ENCODE measurements around the gene PADI3. TPM values are rescaled to one million over a fixed set of nuclear protein-coding genes. Genes with fewer than 3 reads are reported as not detected.

The PADI3 gene
- total RNA-seq, 1 experiment from 2014 or later = 0.61 TPM

- H3K36me3 Mint-ChIP-seq = no peaks in the 10 kb centered on the region
- no peaks in the 10 kb centered on the region for H3K9me3 Mint-ChIP-seq
- POLR2A ChIA-PET = interaction anchor here (0.7 kb wide), 1 partner anchor 9 kb away, joined by 3 read pairs; no protein-coding TSS in a partner anchor
- CTCF ChIA-PET = interaction anchor here (2.0 kb wide), 1 partner anchor 30 kb away, joined by 5 read pairs; no protein-coding TSS in a partner anchor
- H3K27ac Mint-ChIP-seq = no peak overlapping the region
- ATAC-seq = no peak
- peaks cover 2% of the 10 kb centered on the region; the same call in 1 of the 2 replicates for H3K27me3 Mint-ChIP-seq (ENCODE audit: low read depth)
- DNase-seq (ENCODE audit: low spot score) = no peak
- TF ChIP-seq FOXP1 (CRISPR knock-in tag; IDR thresholded peaks at IDR 0.05; ENCODE audit: borderline replicate concordance) (no peak), ERG (CRISPR knock-in tag; IDR thresholded peaks at IDR 0.05) (no peak), ETV6 (CRISPR knock-in tag; IDR thresholded peaks at IDR 0.05) (no peak), ZNF281 (CRISPR knock-in tag; IDR thresholded peaks at IDR 0.05) (no peak), ZNF219 (CRISPR knock-in tag; IDR thresholded peaks at IDR 0.05; ENCODE audit: borderline replicate concordance) (no peak), ZSCAN18 (CRISPR knock-in tag; IDR thresholded peaks at IDR 0.05) (no peak), SMAD4 (CRISPR knock-in tag; IDR thresholded peaks at IDR 0.05) (no peak), ZNF232 (CRISPR knock-in tag; IDR thresholded peaks at IDR 0.05) (no peak), ZNF121 (CRISPR knock-in tag; IDR thresholded peaks at IDR 0.05) (no peak), OVOL2 (CRISPR knock-in tag; IDR thresholded peaks at IDR 0.05; ENCODE audit: borderline replicate concordance) (no peak)
- H3K4me3 Mint-ChIP-seq = no peak overlapping the region
- H3K4me1 Mint-ChIP-seq = peaks cover 14% of the 10 kb centered on the region
Measured at GRCh38 chr1:17207966-17208418, 40.9 kb upstream of the PADI3 start.

- Mint-ChIP-seq H3K27ac (no peak overlapping the region), H3K27me3 (ENCODE audit: low read depth) (peaks cover 2% of the 10 kb centered on the region; the same call in 1 of the 2 replicates), H3K4me1 (peaks cover 19% of the 10 kb centered on the region), H3K9me3 (no peaks in the 10 kb centered on the region), H3K36me3 (no peaks in the 10 kb centered on the region), H3K4me3 (no peak overlapping the region)
- ChIA-PET POLR2A (no interaction called here), CTCF (no interaction called here)
- ATAC-seq (no peak), DNase-seq (ENCODE audit: low spot score) (no peak)
- TF ChIP-seq HMGA2 (CRISPR knock-in tag; IDR thresholded peaks at IDR 0.05) (no peak), ZNF219 (CRISPR knock-in tag; IDR thresholded peaks at IDR 0.05; ENCODE audit: borderline replicate concordance) (no peak), TEAD4 (CRISPR knock-in tag; IDR thresholded peaks at IDR 0.05) (no peak), SMAD3 (CRISPR knock-in tag; IDR thresholded peaks at IDR 0.05; ENCODE audit: borderline replicate concordance) (no peak), ATF1 (CRISPR knock-in tag; IDR thresholded peaks at IDR 0.05) (no peak), SP1 (CRISPR knock-in tag; conservative IDR thresholded peaks at IDR 0.05) (no peak), EMX1 (CRISPR knock-in tag; IDR thresholded peaks at IDR 0.05) (no peak), ZNF671 (CRISPR knock-in tag; IDR thresholded peaks at IDR 0.05) (no peak)
Measured at GRCh38 chr1:17208546-17208945, 40.4 kb upstream of the PADI3 start.

GRCh38 chr1:17209430-17209829, 39.5 kb upstream of the PADI3 start:
- DNase-seq (ENCODE audit: low spot score) (no peak), ATAC-seq (no peak)
- Mint-ChIP-seq H3K4me3 (no peak overlapping the region), H3K27ac (no peak overlapping the region), H3K27me3 (ENCODE audit: low read depth) (peaks cover 2% of the 10 kb centered on the region; the same call in 1 of the 2 replicates), H3K9me3 (no peaks in the 10 kb centered on the region), H3K36me3 (no peaks in the 10 kb centered on the region), H3K4me1 (peaks cover 25% of the 10 kb centered on the region)
- POLR2A ChIA-PET = interaction anchor here (0.5 kb wide), 1 partner anchor 284 kb away, joined by 4 read pairs; no protein-coding TSS in a partner anchor
- CTCF ChIA-PET = interaction anchor here (0.8 kb wide), 1 partner anchor 83 kb away, joined by 3 read pairs; no protein-coding TSS in a partner anchor
- TF ChIP-seq ZNF512 (CRISPR knock-in tag; IDR thresholded peaks at IDR 0.05; ENCODE audit: borderline replicate concordance) (no peak), KAT7 (CRISPR knock-in tag; IDR thresholded peaks at IDR 0.05; ENCODE audit: borderline replicate concordance) (no peak), GRHL2 (CRISPR knock-in tag; IDR thresholded peaks at IDR 0.05; ENCODE audit: insufficient replicate concordance, severe bottlenecking) (no peak), CREB1 (CRISPR knock-in tag; IDR thresholded peaks at IDR 0.05) (no peak), USF1 (CRISPR knock-in tag; IDR thresholded peaks at IDR 0.05) (no peak), JUN (CRISPR knock-in tag; IDR thresholded peaks at IDR 0.05) (no peak), ZNF121 (CRISPR knock-in tag; IDR thresholded peaks at IDR 0.05) (no peak), ZSCAN18 (CRISPR knock-in tag; IDR thresholded peaks at IDR 0.05) (no peak)

Measured in WTC11 (cell line).